ENCODE results near the gene PSMF1. TPM values are rescaled to one million over a fixed set of nuclear protein-coding genes. Genes with fewer than 3 reads are reported as not detected.

Gene PSMF1
- total RNA-seq, 1 experiment from 2014 or later: 90.8 TPM

GRCh38 chr20:1182106-1182505, 63.7 kb downstream of the PSMF1 start:
- Histone ChIP-seq H3K79me2 (ENCODE audit: insufficient read depth, low read length) (no peaks in the 10 kb centered on the region), H3T11ph (ENCODE audit: low read length) (no peak overlapping the region), H4K5ac (ENCODE audit: insufficient read length, low read depth, low read length) (no peak overlapping the region), H3K4ac (ENCODE audit: low read depth, low read length) (no peak overlapping the region), H3K79me1 (ENCODE audit: insufficient read depth, low read depth, low read length, poor library complexity, severe bottlenecking) (no peaks in the 10 kb centered on the region), H3K18ac (ENCODE audit: insufficient read length, low read depth, low read length) (no peak overlapping the region), H2BK15ac (ENCODE audit: low read depth, low read length) (no peak overlapping the region), H2BK5ac (ENCODE audit: insufficient read length, low read length) (no peak overlapping the region), H2BK20ac (ENCODE audit: low read depth, low read length, poor library complexity, severe bottlenecking) (no peak overlapping the region), H3K27ac (ENCODE audit: insufficient read length, low read depth, low read length) (no peak overlapping the region), H3K14ac (ENCODE audit: insufficient read depth, low read length) (no peak overlapping the region), H3K4me2 (ENCODE audit: insufficient read depth, insufficient read length, low read length) (no peak overlapping the region), H3K23me2 (ENCODE audit: insufficient read length, low read depth, low read length, poor library complexity, severe bottlenecking) (peaks cover 4% of the 10 kb centered on the region), H3K9me3 (ENCODE audit: control insufficient read depth, low read depth, low read length) (no peaks in the 10 kb centered on the region), H2BK120ac (ENCODE audit: low read depth, low read length, poor library complexity, severe bottlenecking) (no peak overlapping the region), H4K20me1 (ENCODE audit: control insufficient read depth, insufficient read depth, insufficient read length) (no peaks in the 10 kb centered on the region), H2AK5ac (ENCODE audit: insufficient read length, low read length) (no peak overlapping the region), H4K8ac (replicated peaks; ENCODE audit: insufficient read length, low read depth, low read length) (no peak overlapping the region), H3K4me1 (ENCODE audit: insufficient read depth, low read length) (peaks cover 6% of the 10 kb centered on the region; the same call in 1 of the 2 replicates), H3K56ac (ENCODE audit: insufficient read length, low read depth, low read length) (no peak overlapping the region), H3K23ac (ENCODE audit: insufficient read length, low read depth, low read length) (no peak overlapping the region), H2BK12ac (ENCODE audit: insufficient read length, low read depth, low read length) (no peak overlapping the region), H4K91ac (ENCODE audit: insufficient read length, low read depth, low read length) (no peak overlapping the region), H2AFZ (ENCODE audit: low read length) (no peak overlapping the region), H3K9ac (ENCODE audit: extremely low read depth, insufficient read length, low read length) (no peak overlapping the region), H3K27me3 (ENCODE audit: insufficient read depth, low read length) (peaks cover 16% of the 10 kb centered on the region; the same call in 1 of the 2 replicates)
- no peaks in the 10 kb centered on the region; a peak in 2 of 5 replicates for H3K9me3 Mint-ChIP-seq
- no peak for DNase-seq
- no CpG with 5 or more reads among the region's 4 CpGs for WGBS (ENCODE audit: extremely low coverage, insufficient read length, low lambda C conversion rate)
- peaks cover 37% of the 10 kb centered on the region for H3K27me3 Mint-ChIP-seq (ENCODE audit: low read depth)
- H3K36me3 Mint-ChIP-seq (ENCODE audit: insufficient read depth in 1 of 3, low read depth in 3 of 3): peaks cover 0 to 9% (median 4%) of the 10 kb centered on the region in 3 experiments; a peak in 2 of 7 replicates
- no peak overlapping the region for H3K4me3 Mint-ChIP-seq
- no peak for TF ChIP-seq CTCF (conservative IDR thresholded peaks at IDR 0.05)
- peaks cover 21 to 24% of the 10 kb centered on the region in 2 experiments for H3K4me1 Mint-ChIP-seq
- H3K27ac Mint-ChIP-seq: peak overlapping the region in 2 of 3 experiments; percentile 8 to 11; a peak in 3 of 7 replicates
